ENCODE results near the gene CREG2. TPM values are rescaled to one million over a fixed set of nuclear protein-coding genes. Genes with fewer than 3 reads are reported as not detected.

Gene CREG2
- total RNA-seq, 4 donors from 2014 or later, result 0.28 TPM; not detected in 3

- Histone ChIP-seq H3K4me3 (no peak overlapping the region), H3K27ac (no peak overlapping the region), H3K9me3 (no peaks in the 10 kb centered on the region), H3K4me1 (no peaks in the 10 kb centered on the region), H3K27me3 (no peaks in the 10 kb centered on the region), H3K36me3 (no peaks in the 10 kb centered on the region)
- no peak for DNase-seq
- TF ChIP-seq CTCF (IDR thresholded peaks at IDR 0.05) (no peak), POLR2A (IDR thresholded peaks at IDR 0.05) (no peak)
- intact Hi-C loops (cut with DNase I; ENCODE audit: low total_unique reads), result no loop called here
These were observed 45.9 kb downstream of the CREG2 start for GRCh38 chr2:101341421-101341820.

DNA sequence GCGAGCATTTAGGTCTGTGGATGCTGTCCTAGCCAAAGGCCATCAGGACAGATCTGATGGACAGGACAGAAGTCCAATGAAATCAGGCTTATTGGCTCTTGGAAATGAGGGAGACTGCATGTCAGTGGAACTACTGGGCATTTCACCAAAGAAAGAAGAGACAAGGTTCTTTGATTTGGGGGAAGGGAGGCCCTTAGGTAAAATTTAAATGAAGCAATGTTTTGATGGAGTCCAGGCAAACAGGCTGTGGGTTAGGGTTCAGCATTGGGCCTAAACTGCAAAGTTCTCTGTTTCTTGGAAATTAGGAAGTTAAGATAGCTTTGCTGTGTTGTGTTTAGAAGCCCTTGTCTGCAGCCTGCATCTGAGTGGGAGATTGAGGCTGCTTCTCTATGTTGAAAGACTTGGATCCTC is 47.2 kb downstream of the CREG2 start:
- H3K9me3 ChIP-seq, result no peaks in the 10 kb centered on the region
- H3K27me3 ChIP-seq, result no peaks in the 10 kb centered on the region
- DNase-seq, result no peak
- intact Hi-C loops (cut with DNase I; ENCODE audit: low total_unique reads), result no loop called here
- no peak overlapping the region for H3K27ac ChIP-seq
- H3K4me3 ChIP-seq, result no peak overlapping the region
- no peak for TF ChIP-seq CTCF (IDR thresholded peaks at IDR 0.05)
- TF ChIP-seq POLR2A (IDR thresholded peaks at IDR 0.05), result no peak
- H3K4me1 ChIP-seq, result no peaks in the 10 kb centered on the region
- no peaks in the 10 kb centered on the region for H3K36me3 ChIP-seq

GRCh38 chr2:101339266-101339880 is 47.9 kb downstream of the CREG2 start:
- no peak for DNase-seq
- intact Hi-C loops (cut with DNase I; ENCODE audit: low total_unique reads), result no loop called here

DNA sequence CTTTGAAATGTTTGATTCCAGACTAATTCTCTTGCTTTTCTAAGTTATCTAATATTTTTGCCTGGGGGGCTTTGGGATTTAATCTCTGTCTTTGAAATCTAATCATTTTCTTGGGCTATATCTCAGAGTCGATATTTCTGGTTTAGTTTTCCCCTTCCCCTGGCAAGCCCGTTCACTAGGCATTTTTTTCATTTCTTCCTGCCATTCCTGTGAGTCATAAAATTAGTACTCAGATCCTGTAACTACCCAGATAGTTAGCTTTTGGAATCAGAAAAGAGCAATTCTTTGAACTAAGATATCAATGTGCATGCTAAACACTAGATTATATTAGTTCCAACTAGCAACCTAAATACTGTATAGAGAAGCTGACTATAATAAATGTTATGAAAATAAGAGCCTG is 49.4 kb downstream of the CREG2 start:
- H3K4me1 ChIP-seq, result no peaks in the 10 kb centered on the region
- no peak for DNase-seq
- TF ChIP-seq POLR2A (IDR thresholded peaks at IDR 0.05) (no peak), CTCF (IDR thresholded peaks at IDR 0.05) (no peak)
- H3K9me3 ChIP-seq, result no peaks in the 10 kb centered on the region
- intact Hi-C loops (cut with DNase I; ENCODE audit: low total_unique reads), result no loop called here
- no peak overlapping the region for H3K4me3 ChIP-seq
- H3K36me3 ChIP-seq, result no peaks in the 10 kb centered on the region
- no peak overlapping the region for H3K27ac ChIP-seq
- H3K27me3 ChIP-seq, result no peaks in the 10 kb centered on the region

More at GRCh38 chr2:101339266-101339880, 47.9 kb downstream of the CREG2 start:
- Histone ChIP-seq H3K4me3 (no peak overlapping the region), H3K36me3 (no peaks in the 10 kb centered on the region), H3K4me1 (no peaks in the 10 kb centered on the region), H3K27me3 (no peaks in the 10 kb centered on the region), H3K9me3 (no peaks in the 10 kb centered on the region), H3K27ac (no peak overlapping the region)
- TF ChIP-seq CTCF (IDR thresholded peaks at IDR 0.05) (no peak), POLR2A (IDR thresholded peaks at IDR 0.05) (no peak)

DNA sequence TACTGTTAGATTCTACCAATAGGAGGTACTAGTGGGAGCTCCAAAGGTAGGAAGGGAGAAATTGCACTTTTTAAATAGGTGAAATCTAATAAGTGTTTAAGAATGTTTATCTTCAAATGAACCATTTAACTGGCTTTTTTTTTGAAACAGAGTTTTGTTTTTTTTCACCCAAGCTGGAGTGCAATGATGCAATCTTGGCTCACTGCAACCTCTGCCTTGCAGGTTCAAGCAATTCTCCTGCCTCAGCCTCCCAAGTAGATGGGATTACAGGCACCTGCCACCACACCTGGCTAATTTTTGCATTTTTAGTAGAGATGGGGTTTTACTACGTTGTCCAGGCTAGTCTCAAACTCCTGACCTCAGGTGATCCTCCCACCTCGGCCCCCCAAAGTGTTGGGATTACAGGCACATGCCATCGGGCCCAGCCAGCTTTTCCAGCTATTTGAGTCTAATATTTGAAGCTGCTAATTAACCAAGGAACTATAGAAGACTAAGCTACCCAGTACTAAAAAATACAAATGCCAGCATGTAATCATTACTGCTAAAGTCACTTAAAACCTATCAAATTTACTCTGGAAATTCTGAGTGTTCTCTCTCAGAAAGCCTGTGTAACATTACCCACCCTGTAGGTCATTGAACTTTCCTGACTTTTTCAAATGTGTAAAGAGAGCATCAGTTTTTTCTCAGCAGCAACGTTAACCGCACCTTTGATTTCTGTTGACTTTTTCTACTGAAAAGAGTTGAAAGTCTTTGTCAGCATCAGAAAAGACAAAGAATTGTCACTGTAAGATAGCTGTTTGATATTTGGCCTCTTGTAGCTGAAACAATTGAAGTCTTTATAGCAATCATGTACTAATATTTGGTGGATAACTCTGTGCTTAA is 54.2 kb downstream of the CREG2 start:
- intact Hi-C loops (cut with DNase I; ENCODE audit: low total_unique reads), result no loop called here
- H3K27me3 ChIP-seq, result no peaks in the 10 kb centered on the region
- H3K9me3 ChIP-seq, result no peaks in the 10 kb centered on the region
- no peak for DNase-seq
- no peak overlapping the region for H3K4me3 ChIP-seq
- TF ChIP-seq CTCF (IDR thresholded peaks at IDR 0.05) (no peak), POLR2A (IDR thresholded peaks at IDR 0.05) (no peak)
- H3K36me3 ChIP-seq, result no peaks in the 10 kb centered on the region
- no peak overlapping the region for H3K27ac ChIP-seq
- H3K4me1 ChIP-seq, result no peaks in the 10 kb centered on the region
